Activated CD4-positive, alpha-beta memory T cell treated with anti-CD3 and anti-CD28 coated beads, Interleukin-2, amount 10 ng/mL, durations not matched to agents 7 days and 5 days (primary cell): ENCODE results near the gene EEF1AKMT4. TPM values are rescaled to one million over a fixed set of nuclear protein-coding genes. Genes with fewer than 3 reads are reported as not detected.

ENCODE experiments used
- CTCF ChIA-PET: fragments of 350-600 bp; sonication (Branson Sonifier 250); formaldehyde crosslinking; loops from one replicate; lab custom pipeline; 2021; ENCODE audit warnings: antibody characterized with exemption, inconsistent platforms; lab: Charles Lee
- POLR2A ChIA-PET: fragments of 350-600 bp; sonication (Branson Sonifier 250); formaldehyde crosslinking; loops from one replicate; lab custom pipeline; 2021; ENCODE audit warnings: antibody characterized with exemption; lab: Charles Lee
- DNase-seq: peaks from one replicate; pipeline ENCODE4 v3.0.0-alpha.2; 2020
- H3K27ac Mint-ChIP-seq: one replicate; pipeline ENCODE4 v1.8.0; 2021; ENCODE audit warnings: mild to moderate bottlenecking, mixed read lengths
- H3K27me3 Mint-ChIP-seq: one replicate; pipeline ENCODE4 v1.8.0; 2021; ENCODE audit warnings: mixed read lengths
- H3K36me3 Mint-ChIP-seq: one replicate; pipeline ENCODE4 v1.8.0; 2021; ENCODE audit warnings: low read depth, mixed read lengths
- H3K4me1 Mint-ChIP-seq: one replicate; pipeline ENCODE4 v1.8.0; 2021; ENCODE audit warnings: mixed read lengths
- H3K4me3 Mint-ChIP-seq: one replicate; pipeline ENCODE4 v1.8.0; 2021; ENCODE audit warnings: mild to moderate bottlenecking, mixed read lengths
- H3K9me3 Mint-ChIP-seq: one replicate; pipeline ENCODE4 v1.8.0; 2021; ENCODE audit warnings: mixed read lengths
- total RNA-seq, 2 experiments: library from RNA; stranded (reverse); gene quantifications; one replicate each; pipeline ENCODE4 v1.2.3, GENCODE V29; 2021

Gene EEF1AKMT4
- total RNA-seq, 2 experiments from 2014 or later, result 3.1 to 3.8 TPM

DNA sequence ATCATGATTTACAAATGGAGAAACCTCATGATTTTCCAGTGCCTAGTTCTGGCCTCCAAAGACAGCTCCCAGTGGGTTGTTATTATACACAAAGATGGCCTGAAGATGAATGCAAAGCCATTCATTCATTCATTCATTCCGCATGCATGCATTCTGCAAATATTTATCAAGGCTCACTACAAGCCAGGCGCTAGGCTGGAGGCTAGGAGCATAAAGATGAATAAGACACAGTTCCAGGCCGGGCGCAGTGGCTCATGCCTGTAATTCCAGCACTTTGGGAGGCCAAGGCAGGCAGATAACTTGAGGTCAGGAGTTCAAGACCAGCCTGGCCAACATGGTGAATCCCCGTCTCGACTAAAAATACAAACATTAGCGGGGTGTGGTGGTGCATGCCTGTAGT lies 47.1 kb downstream of the EEF1AKMT4 start:
- ChIA-PET POLR2A (no interaction called here), CTCF (interaction anchor here (0.6 kb wide), 1 partner anchor 160 kb away, joined by 3 read pairs; no protein-coding TSS in a partner anchor)
- Mint-ChIP-seq H3K9me3 (no peaks in the 10 kb centered on the region), H3K27me3 (no peaks in the 10 kb centered on the region), H3K4me1 (peaks cover 24% of the 10 kb centered on the region), H3K4me3 (no peak overlapping the region), H3K36me3 (peaks cover 16% of the 10 kb centered on the region), H3K27ac (no peak overlapping the region)
- no peak for DNase-seq

DNA sequence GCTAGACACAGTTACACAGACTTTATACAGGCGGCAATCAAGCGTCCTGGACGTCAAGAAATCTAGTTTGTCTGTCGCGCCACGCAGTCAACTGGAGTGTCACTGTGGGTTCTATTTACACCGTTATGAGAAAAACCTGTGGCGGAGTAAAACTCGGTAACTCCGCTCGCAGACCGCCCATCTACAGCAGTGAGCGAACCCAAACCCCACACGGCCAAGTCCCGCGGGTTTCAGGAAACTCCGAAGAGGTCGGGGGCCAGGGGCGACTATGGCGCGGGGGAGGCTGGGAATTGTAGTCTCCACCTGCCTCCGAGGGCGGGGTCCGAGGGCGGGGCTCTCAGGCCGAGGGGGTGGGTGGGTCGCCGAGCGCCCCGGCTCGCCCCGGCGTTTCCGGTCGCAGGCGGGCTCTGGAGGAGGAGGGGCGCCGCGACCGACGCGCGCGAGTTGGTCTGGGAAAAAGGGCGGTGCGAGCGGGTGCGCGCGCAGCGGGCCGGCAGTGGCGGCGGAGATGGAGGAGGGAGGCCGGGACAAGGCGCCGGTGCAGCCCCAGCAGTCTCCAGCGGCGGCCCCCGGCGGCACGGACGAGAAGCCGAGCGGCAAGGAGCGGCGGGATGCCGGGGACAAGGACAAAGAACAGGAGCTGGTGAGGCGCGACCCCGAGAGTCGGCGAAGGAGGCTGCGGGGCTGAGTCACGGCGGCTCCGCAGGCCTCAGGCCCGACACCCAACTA lies 49.5 kb downstream of the EEF1AKMT4 start, which contains the start of gene PSMD2:
Gene PSMD2, plus strand, starts transcription at position 483 of the 729 bp plus-strand sequence. Its CDS starts 26 bp downstream, at position 509.
- no peaks in the 10 kb centered on the region for H3K9me3 Mint-ChIP-seq
- H3K36me3 Mint-ChIP-seq, result peaks cover 30% of the 10 kb centered on the region
- ChIA-PET POLR2A (interaction anchor here (1.1 to 3.1 kb wide), 4 partner anchors 12 to 124 kb away, joined by 6 to 10 read pairs (median 8); partner anchors contain the start of gene AP2M1), CTCF (interaction anchor here (2.0 kb wide), 1 partner anchor 71 kb away, joined by 4 read pairs; no protein-coding TSS in a partner anchor)
- peak within 1 kb of the TSS; percentile 95 for H3K4me3 Mint-ChIP-seq
- peak; percentile 99 for DNase-seq
- no peaks in the 10 kb centered on the region for H3K27me3 Mint-ChIP-seq
- peaks cover 30% of the 10 kb centered on the region for H3K4me1 Mint-ChIP-seq
- peak within 1 kb of the TSS; percentile 84 for H3K27ac Mint-ChIP-seq

DNA sequence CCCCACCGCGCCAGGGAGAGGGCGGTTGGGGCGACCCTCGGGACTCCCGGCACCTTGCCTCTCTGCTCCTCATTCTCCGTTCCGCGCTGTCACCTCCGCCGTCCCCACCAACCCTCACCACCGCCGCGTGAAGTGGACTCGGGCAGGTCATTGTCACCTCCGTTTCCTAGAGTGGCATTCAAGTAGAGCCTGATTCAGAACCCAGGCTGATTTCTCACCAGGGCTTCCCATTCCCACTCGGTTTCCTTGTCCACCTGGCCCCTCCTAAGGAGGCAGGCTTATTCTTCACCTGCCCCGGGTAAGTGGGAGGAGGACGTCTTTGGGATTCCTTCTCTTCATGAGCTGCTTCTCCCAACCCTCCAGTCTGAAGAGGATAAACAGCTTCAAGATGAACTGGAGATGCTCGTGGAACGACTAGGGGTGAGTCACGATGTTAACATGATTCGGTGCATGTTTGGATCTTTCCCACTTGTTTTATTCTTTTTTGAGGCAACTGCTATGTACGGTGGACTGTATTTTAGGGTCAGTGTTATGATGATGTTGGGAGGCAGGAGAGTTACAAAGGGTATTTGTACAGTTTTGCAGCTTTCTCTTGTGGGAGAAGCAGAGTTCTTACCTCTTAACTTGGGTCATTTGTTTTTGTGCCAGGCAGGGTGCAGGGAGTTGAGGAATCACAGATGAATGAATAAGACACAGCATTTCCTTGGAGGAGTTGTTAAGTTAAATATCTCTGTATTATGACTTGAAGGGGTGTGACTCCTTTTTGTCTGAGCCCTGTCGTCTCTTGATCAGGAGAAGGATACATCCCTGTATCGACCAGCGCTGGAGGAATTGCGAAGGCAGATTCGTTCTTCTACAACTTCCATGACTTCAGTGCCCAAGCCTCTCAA lies 50.3 kb downstream of the EEF1AKMT4 start:
- Mint-ChIP-seq H3K27me3 (no peaks in the 10 kb centered on the region), H3K36me3 (peaks cover 38% of the 10 kb centered on the region), H3K9me3 (no peaks in the 10 kb centered on the region), H3K4me1 (peaks cover 30% of the 10 kb centered on the region), H3K27ac (peak overlapping the region; percentile 81), H3K4me3 (peak overlapping the region; percentile 95)
- ChIA-PET POLR2A (interaction anchor here (1.1 to 3.1 kb wide), 4 partner anchors 11 to 125 kb away, joined by 6 to 10 read pairs (median 8); partner anchors contain the start of gene AP2M1), CTCF (interaction anchor here (0.6 to 2.0 kb wide), 2 partner anchors 72 to 1475 kb away, joined by 3 to 4 read pairs; no protein-coding TSS in a partner anchor)
- DNase-seq, result no peak

DNA sequence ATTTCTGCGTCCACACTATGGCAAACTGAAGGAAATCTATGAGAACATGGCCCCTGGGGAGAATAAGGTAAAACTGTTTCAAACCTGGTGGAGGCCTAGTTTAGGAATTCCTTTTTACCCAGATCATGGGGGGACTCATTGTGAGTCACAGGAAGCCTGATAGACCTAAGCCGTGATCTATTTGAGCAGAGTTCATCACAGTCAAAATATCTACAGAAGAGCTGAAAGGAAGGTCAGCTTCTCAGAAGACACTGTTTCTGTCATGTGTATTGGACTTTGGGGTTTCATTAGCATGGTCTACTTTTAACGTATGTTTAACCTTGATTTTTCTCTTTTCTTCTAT lies 50.9 kb downstream of the EEF1AKMT4 start:
- H3K4me1 Mint-ChIP-seq, result peaks cover 30% of the 10 kb centered on the region
- H3K36me3 Mint-ChIP-seq, result peaks cover 41% of the 10 kb centered on the region
- POLR2A ChIA-PET, result interaction anchor here (2.0 to 3.1 kb wide), 2 partner anchors 11 to 15 kb away, joined by 9 to 10 read pairs; no protein-coding TSS in a partner anchor
- CTCF ChIA-PET, result interaction anchor here (2.0 kb wide), 1 partner anchor 72 kb away, joined by 4 read pairs; no protein-coding TSS in a partner anchor
- DNase-seq, result no peak
- no peaks in the 10 kb centered on the region for H3K27me3 Mint-ChIP-seq
- H3K9me3 Mint-ChIP-seq, result no peaks in the 10 kb centered on the region
- H3K4me3 Mint-ChIP-seq, result peak overlapping the region; percentile 95
- H3K27ac Mint-ChIP-seq, result no peak overlapping the region

DNA sequence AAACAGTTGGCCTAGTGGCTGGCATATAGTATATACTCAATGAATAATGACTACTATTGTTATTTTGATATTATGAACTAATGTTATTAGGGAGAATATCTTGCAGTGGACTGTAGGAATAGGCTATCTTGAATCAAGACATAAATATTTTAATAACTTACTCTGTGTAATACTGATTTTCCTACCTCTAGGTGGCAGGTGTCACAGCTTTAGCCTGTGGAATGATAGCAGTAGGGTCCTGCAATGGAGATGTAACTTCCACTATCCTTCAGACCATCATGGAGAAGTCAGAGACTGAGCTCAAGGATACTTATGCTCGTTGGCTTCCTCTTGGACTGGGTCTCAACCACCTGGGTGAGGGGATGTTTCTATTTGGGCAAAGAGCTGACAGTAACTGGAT lies 56.1 kb downstream of the EEF1AKMT4 start:
- ChIA-PET POLR2A (interaction anchor here (0.6 to 1.4 kb wide), 2 partner anchors 55 to 56 kb away, joined by 3 read pairs; partner anchors contain the start of genes CLCN2 and POLR2H), CTCF (interaction anchor here (0.7 to 1.7 kb wide), 6 partner anchors 15 to 869 kb away, joined by 3 to 6 read pairs (median 4); partner anchors contain the start of gene ABCC5)
- Mint-ChIP-seq H3K27ac (no peak overlapping the region), H3K4me1 (peaks cover 11% of the 10 kb centered on the region), H3K36me3 (peaks cover 74% of the 10 kb centered on the region), H3K27me3 (no peaks in the 10 kb centered on the region), H3K9me3 (no peaks in the 10 kb centered on the region), H3K4me3 (no peak overlapping the region)
- no peak for DNase-seq

DNA sequence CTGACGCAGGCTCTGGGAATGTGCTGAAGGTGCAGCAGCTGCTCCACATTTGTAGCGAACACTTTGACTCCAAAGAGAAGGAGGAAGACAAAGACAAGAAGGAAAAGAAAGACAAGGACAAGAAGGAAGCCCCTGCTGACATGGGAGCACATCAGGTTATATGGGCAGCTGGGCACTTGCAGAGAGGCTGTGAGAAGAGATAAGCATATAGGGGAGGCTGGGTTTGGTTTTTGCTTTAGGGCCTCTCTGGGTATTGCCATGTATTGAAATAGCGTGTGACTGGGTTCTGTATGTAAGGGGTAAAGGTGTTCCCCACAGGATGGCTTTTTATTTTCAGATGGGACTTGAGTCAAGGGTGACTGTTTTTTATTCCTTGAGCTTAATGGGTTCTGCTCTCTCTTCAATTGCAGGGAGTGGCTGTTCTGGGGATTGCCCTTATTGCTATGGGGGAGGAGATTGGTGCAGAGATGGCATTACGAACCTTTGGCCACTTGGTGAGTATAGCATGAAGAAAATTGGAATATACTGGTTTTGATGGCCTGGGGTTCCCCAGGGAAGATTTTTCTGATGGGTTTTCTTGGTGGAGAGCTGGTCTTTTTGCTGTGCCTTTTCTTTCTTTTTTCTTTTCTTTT lies 57.0 kb downstream of the EEF1AKMT4 start:
- ChIA-PET POLR2A (interaction anchor here (0.6 to 1.4 kb wide), 2 partner anchors 54 to 55 kb away, joined by 3 read pairs; partner anchors contain the start of genes CLCN2 and POLR2H), CTCF (interaction anchor here (0.9 to 1.7 kb wide), 6 partner anchors 13 to 57 kb away, joined by 3 to 6 read pairs (median 4); partner anchors contain the start of gene EEF1AKMT4)
- H3K4me1 Mint-ChIP-seq, result peaks cover 7% of the 10 kb centered on the region
- no peaks in the 10 kb centered on the region for H3K9me3 Mint-ChIP-seq
- H3K27ac Mint-ChIP-seq, result no peak overlapping the region
- H3K36me3 Mint-ChIP-seq, result peaks cover 68% of the 10 kb centered on the region
- no peaks in the 10 kb centered on the region for H3K27me3 Mint-ChIP-seq
- no peak for DNase-seq
- H3K4me3 Mint-ChIP-seq, result no peak overlapping the region

DNA sequence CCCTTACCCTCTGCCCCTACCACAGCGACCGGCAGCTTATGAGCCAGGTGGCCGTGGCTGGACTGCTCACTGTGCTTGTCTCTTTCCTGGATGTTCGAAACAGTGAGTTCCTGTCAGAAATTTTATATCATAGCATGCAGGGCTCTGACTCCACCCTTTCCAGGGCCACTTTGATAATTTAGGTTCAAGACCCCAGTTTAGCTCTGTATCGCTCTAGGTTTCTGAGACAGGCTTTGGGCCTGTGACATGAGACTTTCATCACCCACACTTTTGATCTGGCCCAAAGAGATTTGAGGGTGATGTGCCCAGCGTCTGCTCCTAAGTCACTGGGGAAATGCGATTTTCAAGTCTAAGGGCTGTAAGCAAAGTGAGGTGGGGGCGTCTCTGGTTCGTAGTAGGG lies 58.4 kb downstream of the EEF1AKMT4 start:
- Mint-ChIP-seq H3K4me1 (no peaks in the 10 kb centered on the region), H3K36me3 (peaks cover 58% of the 10 kb centered on the region), H3K9me3 (no peaks in the 10 kb centered on the region), H3K27me3 (no peaks in the 10 kb centered on the region), H3K27ac (no peak overlapping the region), H3K4me3 (no peak overlapping the region)
- ChIA-PET POLR2A (no interaction called here), CTCF (interaction anchor here (1.3 kb wide), 1 partner anchor 58 kb away, joined by 4 read pairs; the partner anchor contains the start of gene EEF1AKMT4)
- DNase-seq, result no peak

Other genes starting within 250 kb of the EEF1AKMT4 start
- 10 to 100 TPM; 24.1 to 25.3 TPM for gene ABCC5, start 231.8 kb upstream of the EEF1AKMT4 start, total RNA-seq
- not detected for gene HTR3D, start 217.9 kb upstream of the EEF1AKMT4 start, total RNA-seq
- not detected for gene HTR3C, start 196.6 kb upstream of the EEF1AKMT4 start, total RNA-seq
- not detected for gene HTR3E, start 152.6 kb upstream of the EEF1AKMT4 start, total RNA-seq
- gene EIF2B5, start 114.3 kb upstream of the EEF1AKMT4 start, total RNA-seq, result 10 to 100 TPM; 45.9 to 47.8 TPM
- gene DVL3, start 94.3 kb upstream of the EEF1AKMT4 start, total RNA-seq, result 10 to 100 TPM; 33.2 to 40.7 TPM
- gene AP2M1, start 74.8 kb upstream of the EEF1AKMT4 start, total RNA-seq, result 100 to 1,000 TPM; 206 to 218 TPM
- gene ABCF3, start 63.5 kb upstream of the EEF1AKMT4 start, total RNA-seq, result 10 to 100 TPM; 53.7 to 60.1 TPM
- not detected for gene VWA5B2, start 20.1 kb upstream of the EEF1AKMT4 start, total RNA-seq
- gene ALG3, start 710 bp upstream of the EEF1AKMT4 start, total RNA-seq, result 10 to 100 TPM; 33.3 to 35.3 TPM
- gene CAMK2N2, start 11.9 kb downstream of the EEF1AKMT4 start, total RNA-seq, result under 1 TPM in 1 of 2 experiments, not detected in 1; 0.23 TPM
- gene ECE2, start 26.4 kb downstream of the EEF1AKMT4 start, total RNA-seq, result not detected
- 100 to 1,000 TPM; 177 TPM for gene PSMD2, start 49.6 kb downstream of the EEF1AKMT4 start, total RNA-seq
- gene EIF4G1, start 64.9 kb downstream of the EEF1AKMT4 start, total RNA-seq, result 100 to 1,000 TPM; 259 to 266 TPM
- gene FAM131A, start 87.9 kb downstream of the EEF1AKMT4 start, total RNA-seq, result 1 to 10 TPM; 6.5 to 8.7 TPM
- gene CLCN2, start 111.9 kb downstream of the EEF1AKMT4 start, total RNA-seq, result 1 to 10 TPM; 3.6 to 4.9 TPM
- 10 to 100 TPM; 73.9 to 79.3 TPM for gene POLR2H, start 112.0 kb downstream of the EEF1AKMT4 start, total RNA-seq
- gene THPO, start 128.5 kb downstream of the EEF1AKMT4 start, total RNA-seq, result not detected
- not detected for gene CHRD, start 130.4 kb downstream of the EEF1AKMT4 start, total RNA-seq